Tongue (tissue), 2 donors: ENCODE measurements around the gene AZIN2. TPM values are rescaled to one million over a fixed set of nuclear protein-coding genes. Genes with fewer than 3 reads are reported as not detected.
"Not testable (repeated sequence)": the region's sequence is repeated elsewhere in the genome, so short reads cannot be mapped to it uniquely, and the experiment has no call there.

Experiments
- DNase-seq: peaks from one replicate; pipeline ENCODE4 v3.0.0-alpha.2; 2015
- total RNA-seq: library from RNA; depleted of rRNA; stranded (reverse); fragments of >200 nt; gene quantifications from one replicate; pipeline ENCODE4 v1.2.3, GENCODE V29; 2014

AZIN2 gene
- total RNA-seq, 1 donor from 2014 or later = 3.8 TPM

DNA sequence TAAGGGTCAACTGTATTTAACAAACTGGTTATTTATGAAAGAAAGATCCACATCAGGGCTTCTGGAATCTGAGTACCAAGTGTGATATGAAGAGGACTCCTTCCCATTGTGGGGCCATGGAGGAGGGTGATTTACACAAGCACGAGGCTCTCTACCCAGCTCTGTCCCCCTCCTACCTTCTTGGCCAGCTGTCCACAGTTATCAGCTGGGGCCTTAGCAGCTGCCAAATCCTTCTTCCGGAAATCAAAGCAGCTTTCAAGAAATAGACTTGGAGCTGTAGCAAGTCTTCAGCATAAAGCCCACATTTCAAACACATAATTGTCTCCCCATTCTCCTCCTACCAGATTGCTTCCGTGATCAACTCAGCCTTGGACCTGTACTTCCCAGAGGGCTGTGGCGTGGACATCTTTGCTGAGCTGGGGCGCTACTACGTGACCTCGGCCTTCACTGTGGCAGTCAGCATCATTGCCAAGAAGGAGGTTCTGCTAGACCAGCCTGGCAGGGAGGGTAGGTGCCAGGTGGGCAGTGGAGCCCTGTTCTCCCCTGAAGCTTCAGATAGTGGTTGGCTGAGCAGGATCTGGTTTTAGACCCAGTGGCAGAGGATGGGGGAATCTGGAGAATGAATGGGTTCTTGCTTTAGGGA, 15.5 kb downstream of the AZIN2 start:
- peak; percentile 82 for DNase-seq

DNA sequence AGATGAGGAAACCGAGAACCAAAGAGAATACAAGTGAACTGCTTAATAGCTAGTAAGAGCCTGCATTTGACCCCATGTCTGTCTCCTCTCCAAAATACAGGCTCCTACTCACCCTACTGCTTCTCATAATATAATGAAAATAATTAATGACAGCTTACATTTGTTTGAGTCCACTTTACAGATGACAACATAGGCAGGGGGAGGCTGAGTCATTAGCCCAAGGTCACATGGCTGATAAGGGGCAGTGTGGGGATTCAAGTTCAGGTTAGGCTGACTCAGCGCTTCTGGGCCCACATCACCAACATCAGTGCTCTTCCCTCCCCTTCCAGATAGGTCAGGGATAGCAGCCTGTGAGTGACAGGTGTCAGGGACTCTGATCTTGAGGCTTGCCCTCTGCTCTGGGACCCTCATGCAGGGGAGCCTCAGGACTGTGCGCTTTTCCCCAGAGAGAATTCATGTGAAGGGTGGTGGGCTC, 16.2 kb downstream of the AZIN2 start:
- DNase-seq = no peak

- DNase-seq = no peak
Observed at GRCh38 chr1:33097762-33098161, 16.8 kb downstream of the AZIN2 start.

GRCh38 chr1:33098371-33098770, 17.4 kb downstream of the AZIN2 start:
- DNase-seq = no peak

DNA sequence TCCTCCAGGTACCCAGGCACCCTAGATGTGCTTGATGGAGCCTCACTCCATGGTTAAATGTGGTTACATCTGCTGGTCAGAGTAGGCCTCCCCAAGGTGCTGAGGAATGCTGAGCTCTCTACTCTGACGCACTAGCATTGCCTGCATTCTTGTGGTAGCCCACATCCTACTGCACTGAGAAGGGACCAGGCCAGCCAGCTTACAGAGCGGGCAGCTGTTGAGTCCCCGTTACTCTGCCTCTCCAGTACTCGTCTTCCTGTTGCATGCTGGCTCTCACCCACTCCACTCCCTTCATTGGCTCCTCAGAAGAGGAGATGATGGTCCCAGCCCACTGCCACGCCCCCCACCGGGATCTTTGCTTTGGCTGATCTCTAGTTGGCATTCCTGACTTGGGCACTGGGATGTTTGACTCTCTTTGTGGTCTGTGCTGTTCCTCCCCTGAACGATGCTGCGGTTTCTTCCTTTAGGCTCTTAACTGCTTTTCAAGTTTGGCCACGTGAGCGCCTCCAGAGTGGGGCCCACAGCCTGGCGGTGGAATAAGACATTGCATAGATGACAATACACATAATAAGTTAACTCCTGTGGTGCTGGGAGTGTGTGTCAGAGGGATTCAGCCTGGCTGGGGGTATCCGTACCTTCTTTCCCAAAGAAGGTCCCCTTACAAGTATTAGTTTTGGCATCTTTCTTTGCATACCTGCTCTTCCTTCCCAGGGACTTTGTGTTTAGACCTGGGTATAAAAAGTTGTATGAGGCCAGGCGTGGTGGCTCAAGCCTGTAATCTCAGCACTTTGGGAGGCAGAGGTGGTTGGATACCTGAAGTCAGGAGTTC, 18.6 kb downstream of the AZIN2 start:
- peak; percentile 85 for DNase-seq

GRCh38 chr1:33100119-33100415, 19.1 kb downstream of the AZIN2 start:
- not testable (repeated sequence) for DNase-seq

GRCh38 chr1:33110477-33110876, 29.5 kb downstream of the AZIN2 start:
- DNase-seq = no peak

DNA sequence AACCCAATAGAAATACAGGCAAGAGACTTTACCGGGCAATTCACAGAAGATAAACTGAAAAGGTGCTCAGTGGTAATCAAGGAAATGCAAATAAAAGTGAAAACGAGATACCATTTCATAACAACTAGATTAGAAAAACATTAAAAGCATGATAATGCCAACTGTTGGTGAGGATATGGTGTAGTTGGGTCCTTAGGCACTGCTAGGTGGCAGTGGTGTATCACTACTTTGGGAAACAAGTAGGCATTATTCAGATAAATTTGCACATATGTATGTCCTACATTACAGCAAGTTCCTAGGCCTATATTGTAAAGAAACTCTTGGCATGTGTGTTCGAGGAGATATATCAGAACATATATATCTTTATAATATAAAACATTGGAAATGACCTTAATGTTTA, 31.0 kb downstream of the AZIN2 start:
- DNase-seq = peak; percentile 34

DNA sequence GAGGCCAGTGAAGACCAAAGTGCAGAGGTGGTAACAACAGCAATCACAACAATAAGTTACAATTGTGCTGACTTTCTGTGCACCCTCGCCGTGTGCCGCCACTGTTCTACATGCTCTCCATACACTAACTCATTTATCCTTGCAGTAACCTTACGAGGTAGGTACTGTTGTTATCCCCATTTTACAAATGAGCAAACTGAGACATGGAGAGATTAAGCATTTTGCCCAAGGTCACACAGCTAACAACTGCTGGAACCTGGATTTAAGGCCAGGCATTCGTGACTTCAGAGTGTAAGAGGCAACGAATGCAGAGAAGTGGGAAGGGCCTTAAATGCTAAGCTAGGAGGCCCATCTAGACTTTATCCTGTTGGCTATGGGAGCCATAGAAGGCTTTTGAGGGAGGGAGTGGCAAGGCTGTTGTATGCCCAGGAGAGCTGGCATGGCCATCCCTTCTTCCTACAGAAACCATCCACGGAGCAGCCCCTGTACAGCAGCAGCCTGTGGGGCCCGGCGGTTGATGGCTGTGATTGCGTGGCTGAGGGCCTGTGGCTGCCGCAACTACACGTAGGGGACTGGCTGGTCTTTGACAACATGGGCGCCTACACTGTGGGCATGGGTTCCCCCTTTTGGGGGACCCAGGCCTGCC, 36.6 kb downstream of the AZIN2 start:
- DNase-seq = no peak

- no peak for DNase-seq
Observed at GRCh38 chr1:33118274-33118673, 37.3 kb downstream of the AZIN2 start.

GRCh38 chr1:33119050-33119449, 38.1 kb downstream of the AZIN2 start:
- no peak for DNase-seq

- no peak for DNase-seq
Observed at GRCh38 chr1:33119532-33120217, 38.7 kb downstream of the AZIN2 start.

DNA sequence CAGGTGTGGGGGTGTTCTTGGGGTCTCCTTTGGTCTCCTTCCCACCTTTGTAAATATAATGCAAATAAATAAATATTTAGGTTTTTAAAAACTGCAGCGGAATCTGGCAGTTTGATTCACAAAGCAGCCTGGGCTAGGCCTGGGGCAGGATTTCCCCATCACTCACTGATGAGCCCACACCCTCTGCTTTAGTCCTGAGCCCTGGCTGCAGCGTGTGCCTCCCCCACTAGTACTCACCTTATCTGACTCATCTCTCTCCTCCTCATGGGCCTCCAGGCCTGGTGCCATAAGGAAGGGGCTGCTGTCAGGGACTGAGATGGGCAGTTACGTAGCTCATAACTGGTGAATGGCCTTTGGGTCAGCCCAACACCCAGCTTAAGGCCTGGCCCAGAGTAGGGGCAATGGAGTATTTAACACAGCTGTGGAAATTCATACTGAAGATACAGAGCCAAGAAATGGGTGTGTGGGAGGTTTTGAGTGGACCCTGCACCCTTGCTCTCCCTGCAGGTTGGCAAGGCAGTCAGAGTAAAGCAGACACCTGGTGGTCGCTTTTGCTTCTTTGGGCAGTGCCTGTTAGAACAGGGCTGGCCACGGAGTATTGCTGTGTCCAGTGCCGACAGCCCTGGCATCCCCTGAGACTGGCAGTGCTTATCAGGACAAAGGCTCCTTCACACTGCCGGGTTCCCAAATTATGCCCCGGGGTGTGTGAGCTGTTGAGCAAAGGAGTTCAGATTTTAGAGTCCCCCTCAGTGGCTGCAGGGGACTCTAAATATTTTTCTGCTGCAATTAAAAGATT, 39.7 kb downstream of the AZIN2 start:
- no peak for DNase-seq

DNA sequence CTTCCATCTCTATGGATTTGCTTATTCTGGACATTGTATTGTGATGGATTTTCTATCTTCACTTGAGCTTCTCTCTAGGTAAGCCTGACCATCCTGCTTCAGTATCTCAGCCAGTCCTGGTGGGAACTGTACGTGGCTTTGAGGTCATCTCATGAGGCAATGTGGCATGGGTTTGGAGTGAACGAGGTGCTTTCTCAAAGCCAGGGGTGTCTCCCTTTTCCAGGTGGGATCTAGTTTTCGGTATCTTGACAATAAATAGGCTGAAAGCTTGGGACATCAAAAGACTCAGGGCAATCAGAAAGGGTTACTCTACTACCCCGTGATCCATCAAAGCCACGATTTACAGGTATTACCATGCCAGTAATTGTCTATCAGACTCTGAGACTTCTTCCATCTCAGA, 40.8 kb downstream of the AZIN2 start:
- no peak for DNase-seq

DNA sequence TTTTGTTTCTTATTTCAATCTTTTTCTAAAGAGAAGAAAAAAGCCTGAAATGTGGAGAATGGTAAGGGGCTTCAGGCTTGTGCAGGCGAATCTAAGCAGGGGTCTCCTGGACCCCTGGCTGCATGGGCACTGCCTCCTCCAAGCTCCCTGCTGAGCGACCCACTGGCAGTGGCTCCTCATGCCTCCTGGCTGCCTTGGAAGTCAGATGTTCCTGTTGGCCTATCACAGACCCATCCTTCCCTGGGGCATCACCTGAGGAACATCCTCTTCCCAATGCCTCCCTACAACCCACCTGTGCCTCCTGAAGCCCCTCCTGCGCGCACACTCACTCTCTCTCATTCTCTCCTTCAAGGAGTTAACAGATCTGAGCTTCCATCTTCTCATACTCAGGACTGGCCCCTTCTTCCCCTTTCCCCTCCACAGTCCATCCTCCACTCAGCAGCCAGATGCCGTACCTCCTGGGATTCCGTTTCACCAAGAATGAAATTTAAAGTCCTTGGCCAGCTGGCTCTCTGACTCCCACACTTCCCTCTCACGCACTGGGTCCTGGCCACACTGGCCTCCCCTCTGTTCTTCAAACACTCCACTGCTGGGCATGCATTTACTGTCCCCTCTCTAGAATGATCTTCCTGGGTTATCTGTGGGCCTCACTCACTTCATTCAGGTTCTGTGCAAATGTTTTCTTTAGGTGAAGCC, 41.7 kb downstream of the AZIN2 start:
- no peak for DNase-seq

- DNase-seq = no peak
Observed at GRCh38 chr1:33123266-33123665, 42.3 kb downstream of the AZIN2 start.

GRCh38 chr1:33124647-33125046, 43.7 kb downstream of the AZIN2 start:
- DNase-seq = not testable (repeated sequence)

DNA sequence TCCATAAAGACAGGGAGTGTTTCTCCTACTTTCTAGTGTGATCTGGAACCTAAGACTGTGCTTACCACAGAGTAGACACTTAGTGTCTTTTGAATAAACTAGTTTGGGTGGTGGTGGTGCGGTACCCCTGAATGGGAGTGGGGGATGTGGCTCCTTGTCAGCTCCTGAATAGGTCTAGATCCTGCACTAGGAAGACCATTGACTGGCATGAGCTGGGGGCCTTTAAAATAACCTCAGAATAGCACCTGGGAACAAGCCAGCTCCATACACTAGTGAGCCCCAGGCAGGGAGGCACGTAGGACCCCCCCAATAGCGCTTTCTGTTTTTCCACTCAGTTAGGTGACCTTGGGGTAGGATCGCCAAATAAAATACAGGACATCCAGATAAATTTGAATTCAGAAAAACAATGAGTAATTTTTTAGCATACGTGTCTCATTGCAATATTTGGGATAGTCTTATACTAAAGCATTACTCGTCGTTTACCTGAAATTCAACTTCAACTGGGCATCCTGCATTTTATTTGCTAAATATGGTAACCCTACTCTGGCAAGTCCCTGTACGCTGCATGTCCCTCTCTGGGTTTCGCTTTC, 45.6 kb downstream of the AZIN2 start:
- no peak for DNase-seq

GRCh38 chr1:33127001-33127823, 46.3 kb downstream of the AZIN2 start:
- peak; percentile 100 for DNase-seq

- DNase-seq = no peak
Observed at GRCh38 chr1:33128781-33129180, 47.8 kb downstream of the AZIN2 start.
